Measurements from ENCODE around the gene SLC22A23.

Gene SLC22A23

DNA sequence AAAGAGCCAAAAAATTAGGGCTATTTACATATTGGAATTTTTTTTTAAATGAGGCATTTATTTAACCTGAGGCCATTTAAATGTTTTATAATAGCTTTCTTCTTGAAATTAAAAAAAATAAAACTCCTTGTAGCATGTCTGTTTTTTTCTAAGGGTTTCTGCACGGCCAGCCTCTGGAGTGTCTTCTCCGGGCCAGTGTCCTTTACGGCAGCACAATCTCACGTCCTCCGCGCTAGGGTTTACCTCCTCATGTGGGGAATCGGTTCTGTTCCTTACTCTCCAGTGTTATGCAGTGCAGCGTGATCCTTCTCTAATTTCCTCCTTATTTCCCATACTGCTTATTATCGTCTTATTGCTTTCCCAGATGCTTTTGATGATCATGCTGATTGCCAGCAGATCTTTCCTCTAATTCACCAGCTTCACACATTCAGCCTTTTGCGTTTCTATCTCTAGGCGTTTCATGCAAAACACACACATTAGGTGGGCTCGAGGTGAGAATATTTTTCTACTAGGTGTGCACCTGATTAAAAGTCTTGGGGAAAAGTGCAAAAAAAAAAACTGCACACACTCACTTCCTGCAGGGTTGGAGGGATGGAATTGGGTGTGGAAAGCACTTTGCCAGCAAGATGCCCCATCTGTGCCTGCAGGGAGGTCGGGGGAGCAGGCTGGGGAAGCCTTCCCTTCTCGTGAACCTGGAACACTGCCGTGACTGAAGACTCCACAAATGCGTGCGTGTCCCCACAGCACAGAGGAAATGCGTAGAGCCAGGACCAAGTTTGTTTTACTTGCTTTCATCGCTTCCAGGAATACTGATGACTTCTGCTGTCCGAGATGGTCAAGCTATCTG is 142.0 kb downstream of the SLC22A23 start:
- Mint-ChIP-seq H3K4me1 (ENCODE audit: low read depth) (peaks cover 27% of the 10 kb centered on the region), H3K27ac (no peak overlapping the region), H3K4me3 (no peak overlapping the region), H3K27me3 (no peaks in the 10 kb centered on the region), H3K9me3 (ENCODE audit: low read depth) (no peaks in the 10 kb centered on the region), H3K36me3 (peaks cover 6% of the 10 kb centered on the region)

DNA sequence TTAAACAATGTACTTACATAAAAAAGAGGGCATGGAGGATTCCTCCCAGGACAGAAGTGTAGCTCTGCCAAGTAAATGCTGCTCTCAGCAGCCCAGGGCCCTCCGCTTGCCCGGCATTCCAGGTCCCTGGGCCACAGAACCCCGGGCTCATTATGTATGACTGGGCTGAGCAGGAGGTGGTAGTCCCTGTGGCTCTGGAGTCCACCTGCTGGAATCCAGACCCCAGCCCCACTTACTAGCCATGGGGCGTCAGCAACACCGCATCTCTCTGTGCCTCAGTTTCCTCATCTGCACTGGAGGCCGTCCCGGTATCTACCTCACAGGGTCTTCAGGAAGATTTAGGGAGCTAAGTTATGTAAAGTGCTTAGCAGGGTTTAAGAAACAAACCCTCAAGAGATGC is 142.7 kb downstream of the SLC22A23 start:
- Mint-ChIP-seq H3K27ac (no peak overlapping the region), H3K4me3 (no peak overlapping the region), H3K9me3 (ENCODE audit: low read depth) (no peaks in the 10 kb centered on the region), H3K4me1 (ENCODE audit: low read depth) (peaks cover 21% of the 10 kb centered on the region), H3K36me3 (peaks cover 6% of the 10 kb centered on the region), H3K27me3 (no peaks in the 10 kb centered on the region)

DNA sequence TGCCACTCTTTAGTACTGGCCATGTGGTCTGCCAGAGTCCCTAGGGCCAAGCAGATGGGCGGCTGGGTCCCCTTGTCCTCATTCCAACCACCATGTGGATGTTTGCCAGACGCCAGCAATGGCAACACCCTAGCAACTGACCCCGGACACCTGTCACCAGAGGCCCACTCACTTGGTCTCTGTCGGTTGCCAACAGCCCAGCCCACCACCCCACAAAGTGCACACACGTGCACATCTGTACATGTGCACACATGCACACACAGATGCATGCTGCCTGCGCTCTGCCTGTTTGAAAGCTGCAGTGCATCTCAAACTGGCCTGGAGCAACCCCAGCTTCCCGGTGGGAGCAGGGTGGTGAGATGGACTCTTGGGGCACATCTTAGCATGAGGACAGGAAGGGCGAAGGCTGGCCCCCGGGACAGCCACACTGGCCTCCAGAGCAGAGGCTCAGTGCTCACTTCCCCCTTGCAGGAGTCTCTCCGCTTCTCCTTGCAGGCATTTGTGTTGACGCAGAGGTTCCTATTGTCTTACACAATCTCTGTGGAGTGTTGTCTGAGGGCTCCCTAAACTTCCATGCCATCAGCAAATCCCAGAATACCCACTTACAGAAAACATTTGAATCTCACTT is 144.1 kb downstream of the SLC22A23 start:
- Mint-ChIP-seq H3K36me3 (peaks cover 6% of the 10 kb centered on the region), H3K27ac (no peak overlapping the region), H3K4me1 (ENCODE audit: low read depth) (peaks cover 7% of the 10 kb centered on the region), H3K27me3 (no peaks in the 10 kb centered on the region), H3K9me3 (ENCODE audit: low read depth) (no peaks in the 10 kb centered on the region), H3K4me3 (no peak overlapping the region)

DNA sequence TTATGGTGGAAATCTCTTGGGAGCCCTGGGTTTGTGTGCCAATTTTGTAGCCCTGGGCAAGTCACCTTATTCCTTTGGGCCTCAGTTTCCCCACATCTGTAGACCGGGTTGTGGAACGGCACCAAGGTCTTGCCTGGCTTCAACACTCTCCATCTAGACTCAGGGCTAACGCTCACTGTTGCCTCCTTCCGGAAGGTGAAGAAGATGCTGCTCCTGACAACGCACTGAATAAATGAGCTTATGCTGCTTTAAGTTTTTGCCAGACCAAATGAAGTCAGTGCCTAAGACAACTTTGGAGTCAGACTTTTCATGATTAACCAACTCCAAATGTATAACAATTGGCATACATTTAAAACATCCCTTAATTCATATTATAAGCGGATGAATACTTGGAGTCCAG is 145.0 kb downstream of the SLC22A23 start:
- no peak overlapping the region for H3K27ac Mint-ChIP-seq
- H3K4me3 Mint-ChIP-seq, result no peak overlapping the region
- H3K9me3 Mint-ChIP-seq (ENCODE audit: low read depth), result no peaks in the 10 kb centered on the region
- no peaks in the 10 kb centered on the region for H3K4me1 Mint-ChIP-seq (ENCODE audit: low read depth)
- peaks cover 6% of the 10 kb centered on the region for H3K36me3 Mint-ChIP-seq
- H3K27me3 Mint-ChIP-seq, result no peaks in the 10 kb centered on the region

DNA sequence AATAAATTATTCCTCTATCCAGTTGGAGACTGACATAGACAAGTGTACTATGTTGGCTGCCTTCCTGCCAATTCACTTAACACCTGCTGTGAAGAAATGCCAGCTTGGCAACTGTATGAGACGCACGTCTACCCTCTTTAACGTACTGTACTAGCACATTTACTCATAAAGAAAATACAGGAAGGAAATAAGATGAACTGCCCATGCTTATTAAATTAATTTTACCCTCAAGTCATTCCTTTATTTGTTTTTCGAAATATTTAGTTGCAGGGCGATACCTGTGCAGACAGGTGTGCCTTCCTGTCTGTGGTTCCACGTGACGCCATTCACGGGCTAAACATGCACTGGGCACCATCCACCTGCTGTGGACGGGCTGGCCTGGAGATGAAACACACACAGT is 146.1 kb downstream of the SLC22A23 start:
- Mint-ChIP-seq H3K27ac (no peak overlapping the region), H3K27me3 (no peaks in the 10 kb centered on the region)

DNA sequence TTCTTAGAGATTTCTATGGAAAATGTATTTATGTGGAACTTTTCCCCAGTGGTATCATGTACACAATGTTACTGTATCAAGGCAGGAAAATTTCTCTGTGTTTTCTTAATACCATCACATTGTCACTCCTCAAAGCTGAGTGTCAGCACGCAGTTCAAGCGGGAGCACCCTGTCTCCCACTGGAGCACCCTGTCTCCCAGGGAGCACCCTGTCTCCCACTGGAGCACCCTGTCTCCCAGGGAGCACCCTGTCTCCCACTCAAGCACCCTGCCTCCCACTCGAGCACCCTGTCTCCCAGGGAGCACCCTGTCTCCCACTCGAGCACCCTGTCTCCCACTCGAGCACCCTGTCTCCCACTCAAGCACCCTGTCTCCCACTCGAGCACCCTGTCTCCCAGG is 146.8 kb downstream of the SLC22A23 start:
- no peak overlapping the region for H3K27ac Mint-ChIP-seq
- no peaks in the 10 kb centered on the region for H3K27me3 Mint-ChIP-seq
- no peak overlapping the region for H3K4me3 Mint-ChIP-seq
- H3K4me1 Mint-ChIP-seq (ENCODE audit: low read depth), result no peaks in the 10 kb centered on the region
- H3K9me3 Mint-ChIP-seq (ENCODE audit: low read depth), result no peaks in the 10 kb centered on the region
- H3K36me3 Mint-ChIP-seq, result peaks cover 5% of the 10 kb centered on the region

More for the DNA sequence above, 146.1 kb downstream of the SLC22A23 start:
- Mint-ChIP-seq H3K4me3 (no peak overlapping the region), H3K9me3 (ENCODE audit: low read depth) (no peaks in the 10 kb centered on the region), H3K36me3 (peaks cover 4% of the 10 kb centered on the region), H3K4me1 (ENCODE audit: low read depth) (no peaks in the 10 kb centered on the region)

DNA sequence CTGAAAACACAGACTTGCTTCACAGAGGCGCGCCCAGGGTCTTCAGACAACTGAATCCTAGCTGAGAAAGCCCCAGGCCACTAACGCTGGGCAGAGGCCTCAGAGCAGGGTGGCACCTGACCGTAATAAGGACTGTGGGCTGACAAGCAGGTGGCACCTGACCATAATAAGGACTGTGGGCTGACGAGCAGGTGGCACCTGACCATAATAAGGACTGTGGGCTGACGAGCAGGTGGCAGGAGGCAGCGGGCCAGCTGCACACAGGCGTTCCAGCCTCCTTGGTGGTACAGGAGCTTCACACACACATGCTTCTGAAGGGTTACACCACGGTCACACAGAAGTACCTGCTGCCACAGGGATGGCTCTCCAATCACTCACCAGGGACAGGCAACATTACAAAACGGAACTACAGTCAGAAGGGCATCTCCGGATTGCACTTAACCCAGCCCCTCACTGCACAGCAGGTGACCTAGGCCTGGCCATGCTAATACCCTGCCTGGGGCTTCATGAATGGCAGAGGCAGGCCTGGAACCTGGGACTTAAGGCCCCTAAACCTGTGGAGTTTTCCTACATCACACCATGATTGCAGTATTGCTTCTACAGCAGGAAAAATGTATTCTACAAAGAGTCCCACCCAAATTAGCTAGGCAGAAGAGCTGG is 147.3 kb downstream of the SLC22A23 start:
- H3K36me3 Mint-ChIP-seq, result peaks cover 3% of the 10 kb centered on the region
- H3K9me3 Mint-ChIP-seq (ENCODE audit: low read depth), result no peaks in the 10 kb centered on the region
- H3K4me3 Mint-ChIP-seq, result no peak overlapping the region
- no peaks in the 10 kb centered on the region for H3K27me3 Mint-ChIP-seq
- no peak overlapping the region for H3K27ac Mint-ChIP-seq
- no peaks in the 10 kb centered on the region for H3K4me1 Mint-ChIP-seq (ENCODE audit: low read depth)

DNA sequence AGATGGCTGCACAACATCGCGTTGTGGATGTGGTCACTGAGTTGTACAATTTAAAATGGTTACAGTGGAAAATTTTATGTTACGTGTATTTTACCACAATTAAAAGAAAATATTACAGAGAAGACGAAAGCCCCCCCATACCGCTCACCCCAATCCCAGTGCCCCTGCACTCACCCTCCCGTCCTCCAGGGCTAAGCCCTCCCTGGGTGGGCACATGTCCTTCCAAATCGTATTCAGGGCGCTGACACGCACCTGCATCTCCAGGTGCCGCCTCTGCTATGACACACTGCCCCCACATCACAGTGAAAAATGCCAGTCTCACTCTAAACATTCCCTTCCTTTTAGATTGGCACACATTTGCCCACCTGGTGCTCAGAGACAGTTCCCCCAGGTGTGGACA is 148.7 kb downstream of the SLC22A23 start:
- Mint-ChIP-seq H3K4me1 (ENCODE audit: low read depth) (no peaks in the 10 kb centered on the region), H3K27me3 (no peaks in the 10 kb centered on the region), H3K4me3 (no peak overlapping the region), H3K27ac (no peak overlapping the region), H3K9me3 (ENCODE audit: low read depth) (peaks cover 4% of the 10 kb centered on the region), H3K36me3 (peaks cover 6% of the 10 kb centered on the region)

DNA sequence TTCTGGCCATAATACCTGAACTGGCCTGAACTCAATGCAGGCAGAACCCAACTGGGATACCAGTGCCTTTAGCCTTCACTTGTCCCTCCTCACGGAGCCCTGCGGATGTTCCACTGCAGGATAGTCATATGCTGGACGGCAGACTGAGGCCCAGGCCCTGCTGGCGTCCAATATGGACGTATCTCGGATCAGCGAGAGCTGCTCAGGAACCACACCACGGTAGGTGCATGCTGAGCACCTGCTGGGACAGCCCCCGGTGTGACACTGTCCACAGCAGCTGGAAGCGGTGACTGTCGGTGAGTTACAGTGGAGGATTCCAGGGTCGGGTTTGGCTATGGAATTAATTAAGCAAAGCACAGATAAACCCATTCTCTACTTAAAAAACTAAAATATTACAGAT is 149.4 kb downstream of the SLC22A23 start:
- Mint-ChIP-seq H3K9me3 (ENCODE audit: low read depth) (peaks cover 4% of the 10 kb centered on the region), H3K4me1 (ENCODE audit: low read depth) (no peaks in the 10 kb centered on the region)

DNA sequence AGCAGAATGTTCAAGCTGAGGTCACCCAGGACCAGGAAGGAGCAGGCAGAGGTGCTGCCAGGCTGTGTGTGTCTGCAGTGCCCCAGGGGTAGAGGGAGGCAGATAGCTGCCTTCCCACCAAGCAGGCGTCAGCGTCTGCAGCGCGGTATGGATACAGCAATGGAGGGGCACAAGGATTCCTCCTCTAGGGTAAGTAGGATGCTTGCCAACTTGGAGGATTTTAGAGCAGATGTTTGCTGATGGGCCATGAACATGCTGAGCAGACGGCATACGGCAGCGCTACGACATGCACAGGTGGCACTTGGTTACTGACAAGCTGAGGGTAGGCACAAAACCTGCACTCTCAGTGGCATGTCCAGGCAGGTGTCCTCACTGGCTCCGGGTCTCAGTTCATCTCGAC is 150.0 kb downstream of the SLC22A23 start:
- Mint-ChIP-seq H3K27me3 (no peaks in the 10 kb centered on the region), H3K27ac (no peak overlapping the region), H3K4me3 (no peak overlapping the region), H3K9me3 (ENCODE audit: low read depth) (peaks cover 4% of the 10 kb centered on the region), H3K4me1 (ENCODE audit: low read depth) (no peaks in the 10 kb centered on the region), H3K36me3 (peaks cover 6% of the 10 kb centered on the region)

More for the DNA sequence above, 149.4 kb downstream of the SLC22A23 start:
- no peak overlapping the region for H3K4me3 Mint-ChIP-seq
- no peaks in the 10 kb centered on the region for H3K27me3 Mint-ChIP-seq
- no peak overlapping the region for H3K27ac Mint-ChIP-seq
- H3K36me3 Mint-ChIP-seq, result peaks cover 6% of the 10 kb centered on the region

DNA sequence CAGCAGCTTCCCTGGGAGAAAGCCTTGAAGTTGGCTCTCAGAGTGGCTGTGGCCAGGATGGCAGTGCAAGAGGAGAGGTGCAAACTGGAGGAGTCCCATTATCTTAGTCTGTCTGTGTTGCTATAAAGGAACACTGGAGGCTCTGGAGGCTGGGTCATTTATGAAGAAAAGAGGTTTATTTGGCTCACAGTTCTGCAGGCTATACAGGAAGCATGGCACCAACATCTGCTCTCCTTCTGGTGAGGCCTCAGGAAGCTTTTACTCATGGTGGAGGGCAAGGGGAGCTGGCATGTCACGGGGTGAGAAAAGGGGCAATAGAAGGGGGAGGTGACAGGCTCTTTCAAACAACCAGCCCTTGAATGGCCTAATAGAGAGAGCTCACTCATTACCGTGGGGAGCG is 151.0 kb downstream of the SLC22A23 start:
- no peak overlapping the region for H3K27ac Mint-ChIP-seq
- H3K36me3 Mint-ChIP-seq, result peaks cover 6% of the 10 kb centered on the region
- H3K4me3 Mint-ChIP-seq, result no peak overlapping the region
- H3K27me3 Mint-ChIP-seq, result no peaks in the 10 kb centered on the region
- H3K9me3 Mint-ChIP-seq (ENCODE audit: low read depth), result peaks cover 4% of the 10 kb centered on the region
- no peaks in the 10 kb centered on the region for H3K4me1 Mint-ChIP-seq (ENCODE audit: low read depth)

DNA sequence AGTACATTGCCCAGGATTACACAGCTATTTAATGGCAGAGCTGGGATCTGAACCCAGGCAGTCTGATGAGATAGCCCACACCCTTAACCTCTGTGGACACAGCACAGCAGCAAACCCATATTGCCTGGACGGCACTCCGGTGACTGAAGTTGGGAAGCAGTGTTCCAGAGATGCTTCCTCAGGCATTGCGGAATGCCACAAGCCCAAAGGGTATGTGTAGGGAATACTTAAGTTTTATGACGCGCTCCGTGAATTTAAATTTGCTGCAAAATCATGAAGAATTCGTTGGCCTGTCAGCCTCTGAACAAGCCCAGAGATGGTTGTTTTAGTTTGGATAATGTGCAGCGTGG is 151.7 kb downstream of the SLC22A23 start:
- Mint-ChIP-seq H3K27me3 (no peaks in the 10 kb centered on the region), H3K36me3 (peaks cover 6% of the 10 kb centered on the region), H3K9me3 (ENCODE audit: low read depth) (peaks cover 4% of the 10 kb centered on the region), H3K4me3 (no peak overlapping the region), H3K27ac (no peak overlapping the region), H3K4me1 (ENCODE audit: low read depth) (no peaks in the 10 kb centered on the region)

DNA sequence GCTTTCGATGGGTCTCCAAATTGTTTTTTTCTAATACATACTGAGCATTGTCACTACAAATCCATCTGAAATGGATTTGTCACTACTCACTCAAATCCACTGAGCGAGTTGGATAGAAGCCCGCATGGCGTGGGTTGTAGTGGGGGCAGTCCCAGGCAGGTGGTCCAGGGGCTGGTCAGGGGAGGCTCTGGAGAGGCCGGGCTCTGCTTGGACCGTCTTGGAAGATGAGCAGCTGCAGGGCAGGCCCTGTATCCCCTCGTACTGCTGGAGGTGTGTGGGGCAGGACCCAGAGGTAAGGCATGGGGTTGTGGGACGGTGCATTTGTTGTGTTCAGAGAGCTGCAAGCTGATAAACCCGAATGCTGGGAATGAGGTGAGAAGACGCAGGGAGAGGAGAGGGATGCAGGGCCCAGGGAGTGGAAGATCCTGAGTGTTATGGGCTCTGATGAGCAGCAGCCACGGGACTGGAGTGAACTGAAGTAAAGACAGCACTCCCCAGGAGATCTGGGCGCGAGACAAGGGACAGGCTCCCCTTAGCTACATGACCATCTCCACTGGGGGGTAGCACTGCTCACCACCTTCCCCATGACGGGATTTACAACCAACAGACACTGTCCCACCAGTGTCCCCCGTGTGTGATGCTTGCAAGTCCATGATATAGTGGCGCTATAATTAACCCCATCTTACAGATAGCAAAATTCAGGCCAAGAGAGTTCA is 152.2 kb downstream of the SLC22A23 start:
- H3K9me3 Mint-ChIP-seq (ENCODE audit: low read depth), result peaks cover 4% of the 10 kb centered on the region
- H3K27ac Mint-ChIP-seq, result no peak overlapping the region
- H3K4me3 Mint-ChIP-seq, result no peak overlapping the region
- H3K4me1 Mint-ChIP-seq (ENCODE audit: low read depth), result no peaks in the 10 kb centered on the region
- peaks cover 6% of the 10 kb centered on the region for H3K36me3 Mint-ChIP-seq
- H3K27me3 Mint-ChIP-seq, result no peaks in the 10 kb centered on the region

DNA sequence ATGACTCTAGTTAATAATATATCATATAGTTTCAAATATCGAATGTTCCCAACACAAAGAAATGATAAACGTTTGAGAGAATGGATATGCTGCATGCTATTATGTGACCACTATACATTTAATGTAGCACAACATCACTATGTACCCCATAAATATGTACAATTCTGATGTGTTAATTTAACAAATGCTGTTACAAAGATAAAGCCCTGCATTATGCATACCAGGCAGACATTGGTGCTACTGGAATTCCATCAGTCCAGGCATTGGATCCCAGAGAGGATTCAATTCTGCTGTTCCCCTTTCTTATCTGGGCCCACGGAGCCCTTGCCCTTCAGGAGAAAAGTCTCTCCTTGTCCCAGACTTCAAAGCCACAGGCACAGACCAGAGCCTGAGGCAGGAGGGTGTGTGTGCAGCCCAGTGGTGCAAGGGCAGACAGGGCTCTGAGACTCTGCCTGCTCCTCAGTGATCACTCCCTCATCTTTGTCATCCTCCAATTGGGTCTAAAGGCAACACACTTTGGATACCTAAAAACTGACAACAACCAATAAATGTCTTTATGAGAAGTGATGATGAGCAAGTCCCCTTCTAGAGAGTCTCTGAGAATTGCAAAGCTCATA is 152.9 kb downstream of the SLC22A23 start:
- Mint-ChIP-seq H3K4me1 (ENCODE audit: low read depth) (no peaks in the 10 kb centered on the region), H3K4me3 (no peak overlapping the region), H3K27me3 (no peaks in the 10 kb centered on the region), H3K27ac (no peak overlapping the region), H3K9me3 (ENCODE audit: low read depth) (peaks cover 4% of the 10 kb centered on the region), H3K36me3 (peaks cover 6% of the 10 kb centered on the region)
